ENCODE measurements around the gene C8B.

C8B gene

GRCh38 chr1:56929492-56929891 is 36.3 kb downstream of the C8B start:
- no peak for FAIRE-seq

- FAIRE-seq, result no peak
Observed at GRCh38 chr1:56927986-56928385, 37.8 kb downstream of the C8B start.

- FAIRE-seq, result no peak
Observed at GRCh38 chr1:56927171-56927570, 38.6 kb downstream of the C8B start.

DNA sequence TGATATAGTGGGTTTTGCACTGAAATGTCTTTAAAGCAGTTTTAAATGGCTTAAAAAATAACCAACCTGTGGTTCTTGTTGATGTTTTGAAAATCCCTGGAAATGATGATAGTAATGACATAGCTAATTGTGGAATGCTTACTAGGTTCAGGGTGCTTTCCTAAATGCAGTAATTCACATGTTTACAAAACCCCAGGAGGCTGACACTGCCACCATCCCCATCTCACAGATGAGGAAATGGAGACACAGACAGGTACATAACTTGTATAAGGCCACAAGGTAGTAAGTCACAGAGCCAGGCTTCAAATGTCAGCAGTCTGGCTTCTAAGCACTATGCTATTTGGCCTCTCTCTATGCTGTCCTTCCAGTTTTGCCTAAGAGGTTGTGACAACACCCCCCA is 40.6 kb downstream of the C8B start:
- no peak for FAIRE-seq

GRCh38 chr1:56924116-56924515 is 41.7 kb downstream of the C8B start:
- no peak for FAIRE-seq

DNA sequence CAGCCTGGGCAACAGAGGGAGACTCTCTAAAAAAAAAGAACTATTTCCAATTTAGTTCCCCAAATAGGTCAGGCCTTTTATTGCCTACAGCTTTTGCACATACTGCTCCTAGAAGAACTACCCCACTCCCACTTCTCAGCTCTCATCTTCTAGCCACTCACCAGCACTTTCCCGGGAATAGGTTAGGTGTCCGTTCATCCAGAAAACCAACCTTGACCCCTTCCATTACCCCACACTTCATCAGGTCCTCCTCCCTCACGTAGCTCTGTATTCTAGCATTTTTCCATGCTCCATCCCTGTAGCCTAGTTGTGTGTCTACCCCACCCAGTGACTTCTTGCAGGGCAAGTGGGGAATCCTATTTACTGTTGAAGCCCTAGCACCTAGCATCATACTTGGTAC is 42.6 kb downstream of the C8B start:
- FAIRE-seq, result no peak

DNA sequence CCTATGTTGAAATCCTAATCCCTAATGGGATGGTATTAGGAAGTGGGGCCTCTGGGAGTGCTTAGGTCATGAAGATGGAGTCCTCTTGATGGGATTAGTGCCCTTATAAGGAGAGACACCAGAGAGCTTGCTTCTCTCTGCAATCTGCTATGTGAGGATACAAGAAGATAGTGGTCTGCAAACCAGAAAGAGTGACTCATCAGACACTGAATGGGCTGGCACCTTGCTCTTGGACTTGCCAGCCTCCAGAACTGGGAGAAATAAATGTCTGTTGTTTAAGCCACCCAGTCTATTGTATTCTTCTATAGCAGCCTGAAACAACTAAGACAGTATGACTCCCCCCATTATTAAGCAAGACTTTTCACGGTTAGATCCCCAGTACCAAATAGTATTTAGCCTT is 43.3 kb downstream of the C8B start:
- FAIRE-seq, result no peak

DNA sequence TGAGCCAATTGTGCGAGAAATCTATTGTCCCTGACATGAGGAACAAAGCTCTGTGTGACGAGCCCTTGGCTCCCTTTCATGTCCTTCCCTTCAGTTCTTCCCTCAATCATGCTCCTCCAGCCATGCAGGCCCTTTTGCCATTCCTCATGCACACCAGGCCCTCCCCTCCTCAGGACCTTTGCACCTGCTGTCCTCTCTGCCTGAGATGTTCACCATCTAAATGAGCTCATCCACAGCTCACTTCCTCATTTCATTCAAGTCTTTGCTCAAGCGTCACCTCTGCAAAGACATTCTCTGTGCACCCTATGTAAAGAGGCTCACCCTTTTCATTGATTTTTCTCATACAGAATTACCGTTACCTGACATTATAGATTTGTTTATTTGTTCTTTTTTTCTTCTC is 43.7 kb downstream of the C8B start:
- FAIRE-seq, result no peak

GRCh38 chr1:56921479-56921878 is 44.3 kb downstream of the C8B start:
- no peak for FAIRE-seq

DNA sequence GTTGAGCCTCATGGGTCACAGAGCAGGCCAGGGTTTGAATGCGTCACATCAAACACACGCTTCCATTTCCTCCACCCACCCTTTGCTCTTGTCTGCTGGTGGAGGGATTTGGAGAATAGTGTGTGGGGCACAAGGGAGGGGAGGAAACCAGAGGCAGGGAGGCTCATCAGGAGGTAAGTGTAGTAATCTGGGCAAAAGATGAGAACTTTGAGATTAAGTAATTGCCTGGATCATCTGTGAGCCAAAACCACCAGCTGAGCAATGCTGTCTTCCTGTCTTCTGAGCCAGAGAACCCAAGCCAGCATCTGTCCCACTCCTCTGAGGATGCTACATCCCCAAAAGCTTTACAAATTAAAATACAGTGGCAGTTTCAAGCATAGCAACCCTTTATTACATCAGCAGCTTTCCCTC is 45.2 kb downstream of the C8B start:
- FAIRE-seq, result no peak

GRCh38 chr1:56917356-56917755 is 48.5 kb downstream of the C8B start:
- no peak for FAIRE-seq

DNA sequence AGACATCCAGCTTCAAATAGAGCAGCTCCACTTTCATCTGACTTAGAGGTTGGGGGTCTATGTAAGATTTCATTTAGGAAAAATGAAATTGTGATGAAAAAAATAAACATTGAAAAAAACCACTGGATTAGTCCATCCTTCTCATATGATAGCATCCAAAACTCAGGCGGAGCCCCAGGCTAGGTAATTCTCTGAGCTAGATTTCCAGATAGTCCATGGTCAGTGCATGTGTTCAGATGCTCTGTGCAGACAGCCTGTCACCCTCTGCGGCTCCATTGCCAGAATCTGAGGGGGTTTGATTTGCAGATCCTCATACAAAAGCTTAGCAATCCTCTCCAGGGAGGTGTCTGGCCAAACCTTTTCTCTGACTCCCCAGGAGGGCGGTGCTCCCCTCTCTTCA is 49.2 kb downstream of the C8B start:
- no peak for FAIRE-seq

DNA sequence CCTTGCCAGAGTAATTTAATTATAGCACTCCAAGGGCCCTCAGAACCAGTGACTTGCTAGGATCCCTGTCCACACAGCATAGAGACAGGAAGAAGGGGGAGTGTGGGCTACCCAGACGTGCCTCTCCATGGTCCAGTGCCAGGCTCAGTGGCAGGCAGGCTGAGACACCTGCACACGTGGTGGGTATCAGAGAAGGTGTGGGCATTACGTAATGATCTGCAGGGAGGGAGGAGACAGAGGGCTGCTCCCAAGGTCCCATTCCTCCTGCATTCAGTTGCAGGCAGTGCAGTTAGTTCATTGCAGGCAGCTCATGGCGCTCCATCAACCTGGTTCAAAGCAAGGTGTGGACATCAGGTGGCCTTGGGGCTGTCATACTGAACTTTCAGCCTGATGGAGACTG is 49.9 kb downstream of the C8B start:
- FAIRE-seq, result no peak

DNA sequence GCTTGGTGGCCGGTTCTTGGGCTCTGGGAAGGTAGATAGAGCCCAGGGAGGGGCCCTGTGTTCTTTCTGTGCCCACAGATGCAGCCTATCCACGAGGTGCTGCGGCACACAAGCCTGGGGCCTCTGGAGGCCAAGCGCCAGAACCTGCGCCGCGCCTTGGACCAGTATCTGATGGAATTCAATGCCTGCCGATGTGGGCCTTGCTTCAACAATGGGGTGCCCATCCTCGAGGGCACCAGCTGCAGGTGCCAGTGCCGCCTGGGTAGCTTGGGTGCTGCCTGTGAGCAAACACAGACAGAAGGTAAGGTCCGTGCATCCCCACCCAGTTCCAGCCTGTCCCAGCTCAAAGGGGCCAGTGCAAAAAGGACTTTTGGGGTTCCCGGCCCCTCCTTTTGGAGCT is 53.5 kb downstream of the C8B start:
- FAIRE-seq, result no peak

- no peak for FAIRE-seq
Observed at GRCh38 chr1:56911098-56911938, 54.5 kb downstream of the C8B start.

- FAIRE-seq, result no peak
Observed at GRCh38 chr1:56910441-56910985, 55.3 kb downstream of the C8B start.

DNA sequence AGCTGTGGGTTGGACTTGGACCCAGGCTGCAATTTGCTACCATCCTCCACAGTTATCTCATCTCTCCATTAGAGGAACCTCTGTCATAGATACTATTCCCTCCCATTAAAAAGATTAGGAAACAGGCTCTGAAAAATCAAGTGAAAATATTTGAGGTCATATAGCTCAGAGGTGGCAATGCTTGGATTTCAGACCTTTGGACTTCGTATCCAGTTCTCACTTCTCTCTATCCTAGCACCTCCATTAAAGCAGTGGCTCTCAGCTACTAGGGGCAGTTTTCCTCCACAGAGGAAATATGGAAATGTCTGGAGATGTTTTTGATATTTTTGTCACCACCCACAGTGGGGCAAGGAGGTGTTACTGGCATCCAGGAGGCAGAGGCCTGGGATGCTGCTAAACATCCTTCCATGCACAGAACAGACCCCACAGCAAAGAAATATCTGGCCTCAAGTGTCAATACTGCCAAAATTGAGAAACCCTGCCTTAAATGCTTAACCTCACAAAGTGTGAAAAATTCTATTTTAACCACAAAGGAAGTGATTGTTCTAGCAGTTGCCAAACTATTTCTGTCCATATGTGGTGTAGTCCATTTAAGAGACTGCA is 57.1 kb downstream of the C8B start:
- no peak for FAIRE-seq

GRCh38 chr1:56905667-56906066 is 60.1 kb downstream of the C8B start:
- no peak for FAIRE-seq

- FAIRE-seq, result no peak
Observed at GRCh38 chr1:56904663-56905397, 61.0 kb downstream of the C8B start.

DNA sequence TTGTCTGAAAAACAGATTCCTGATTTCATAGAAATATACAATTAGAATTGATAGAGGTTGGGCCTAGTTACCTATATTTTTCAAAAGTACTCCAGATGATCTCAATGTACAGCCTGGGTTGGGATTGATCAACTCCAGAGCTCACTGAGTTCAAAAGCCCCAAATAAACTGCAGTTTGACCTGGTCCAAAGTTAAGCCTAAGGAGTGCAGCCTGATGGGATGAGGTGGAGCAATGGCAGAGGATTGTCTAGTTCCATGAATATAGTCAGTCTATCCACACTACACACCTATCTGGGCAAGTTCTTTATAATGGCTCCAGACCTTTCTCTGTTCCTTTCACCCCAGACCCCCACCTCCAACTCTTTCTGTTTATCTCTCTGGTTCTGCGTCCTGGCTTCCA is 62.0 kb downstream of the C8B start:
- no peak for FAIRE-seq

DNA sequence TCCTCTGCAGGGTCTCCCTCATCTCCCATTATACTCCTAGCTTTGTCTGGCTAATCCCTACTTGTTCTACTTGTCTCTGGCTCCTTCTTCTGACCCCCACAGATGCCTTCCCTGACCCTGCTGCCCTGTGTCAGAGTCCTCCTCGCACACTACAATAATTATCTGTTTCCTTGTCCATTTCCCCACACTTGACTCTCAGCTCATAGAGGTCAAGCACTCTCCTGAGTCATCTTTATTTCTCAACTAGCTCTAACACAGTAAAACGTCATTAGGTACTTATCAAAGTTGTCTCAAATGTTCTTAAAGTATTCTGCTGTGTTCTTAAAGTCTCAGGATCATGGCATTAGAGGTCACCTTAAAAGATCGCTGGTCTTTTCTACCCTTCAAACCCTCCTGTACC is 64.1 kb downstream of the C8B start:
- FAIRE-seq, result no peak

GRCh38 chr1:56898879-56899278 is 66.9 kb downstream of the C8B start:
- no peak for FAIRE-seq

DNA sequence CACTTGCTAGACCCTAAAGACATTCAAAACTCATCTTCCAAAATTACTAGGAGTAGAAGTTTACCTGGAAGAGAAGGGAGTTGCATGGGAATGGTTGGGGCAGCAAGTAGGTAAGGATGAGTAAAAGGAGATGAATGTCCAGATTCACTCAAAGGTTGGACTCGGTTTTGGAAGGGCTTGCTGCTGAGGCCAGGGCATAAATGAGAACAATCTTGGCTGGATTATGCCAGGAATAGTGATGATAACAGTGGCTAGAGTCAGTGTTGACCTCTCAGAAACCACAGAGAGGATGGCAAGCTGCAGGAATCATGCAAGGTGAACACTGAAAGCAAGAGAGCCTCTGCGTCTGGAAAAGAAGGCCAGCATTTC is 67.8 kb downstream of the C8B start:
- FAIRE-seq, result no peak
